HG03558 (cell line): Measurements from ENCODE around the gene KCTD18.

Experiments used
- ATAC-seq: cut with Tn5 transposase; IDR thresholded peaks from one replicate; pipeline ENCODE4 v1.9.1; 2021; ENCODE audit warnings: moderate number of reproducible peaks; ENCODE audit not compliant: unreplicated experiment; ENCODE audit errors: extremely low read depth

KCTD18 gene

GRCh38 chr2:200459101-200459500 lies 50.8 kb downstream of the KCTD18 start:
- no peak for ATAC-seq

- no peak for ATAC-seq
These were observed 53.3 kb downstream of the KCTD18 start for GRCh38 chr2:200456567-200456966.

- peak; percentile 33 for ATAC-seq
These were observed 53.9 kb downstream of the KCTD18 start for GRCh38 chr2:200455958-200456421.

- peak; percentile 87 for ATAC-seq
These were observed 54.7 kb downstream of the KCTD18 start for GRCh38 chr2:200454927-200455801.

- ATAC-seq = no peak
These were observed 55.9 kb downstream of the KCTD18 start for GRCh38 chr2:200453853-200454534.

GRCh38 chr2:200453142-200453852 lies 56.6 kb downstream of the KCTD18 start:
- ATAC-seq = no peak

- no peak for ATAC-seq
These were observed 57.5 kb downstream of the KCTD18 start for GRCh38 chr2:200452377-200452776.

GRCh38 chr2:200451511-200451910 lies 58.4 kb downstream of the KCTD18 start:
- ATAC-seq = no peak

- no peak for ATAC-seq
These were observed 59.6 kb downstream of the KCTD18 start for GRCh38 chr2:200450288-200450687.

- ATAC-seq = no peak
These were observed 60.7 kb downstream of the KCTD18 start for GRCh38 chr2:200449149-200449548.

- no peak for ATAC-seq
These were observed 61.4 kb downstream of the KCTD18 start for GRCh38 chr2:200448455-200448854.

- ATAC-seq = no peak
These were observed 62.6 kb downstream of the KCTD18 start for GRCh38 chr2:200447139-200447855.

- ATAC-seq = no peak
These were observed 63.3 kb downstream of the KCTD18 start for GRCh38 chr2:200446612-200447011.

GRCh38 chr2:200445284-200445683 lies 64.6 kb downstream of the KCTD18 start:
- ATAC-seq = no peak

- ATAC-seq = no peak
These were observed 65.3 kb downstream of the KCTD18 start for GRCh38 chr2:200444530-200444929.

- ATAC-seq = no peak
These were observed 66.0 kb downstream of the KCTD18 start for GRCh38 chr2:200443916-200444315.

- no peak for ATAC-seq
These were observed 66.5 kb downstream of the KCTD18 start for GRCh38 chr2:200443376-200443775.

- ATAC-seq = no peak
These were observed 67.4 kb downstream of the KCTD18 start for GRCh38 chr2:200442471-200442870.

- ATAC-seq = no peak
These were observed 69.9 kb downstream of the KCTD18 start for GRCh38 chr2:200439981-200440380.
